Measurements from ENCODE around the gene COPE.
"Not testable (repeated sequence)": the region's sequence is repeated elsewhere in the genome, so short reads cannot be mapped to it uniquely, and the experiment has no call there.

Gene COPE

GRCh38 chr19:18955042-18955441 is 35.9 kb upstream of the COPE start:
- DNase-seq (ENCODE audit: low read depth) = no peak
- TF ChIP-seq CTCF (IDR thresholded peaks at IDR 0.05; ENCODE audit: control insufficient read depth, extremely low read depth, insufficient read depth) = no peak
- no peak overlapping the region for H3K4me3 ChIP-seq (ENCODE audit: low read depth, low read length)

GRCh38 chr19:18954094-18954493 is 34.9 kb upstream of the COPE start:
- no peak overlapping the region for H3K4me3 ChIP-seq (ENCODE audit: low read depth, low read length)
- no peak for DNase-seq (ENCODE audit: low read depth)
- TF ChIP-seq CTCF (IDR thresholded peaks at IDR 0.05; ENCODE audit: control insufficient read depth, extremely low read depth, insufficient read depth) = no peak

- not testable (repeated sequence) for H3K4me3 ChIP-seq (ENCODE audit: low read depth, low read length); DNase-seq (ENCODE audit: low read depth)
These were observed 33.3 kb upstream of the COPE start for GRCh38 chr19:18952364-18953003.

- no peak for DNase-seq (ENCODE audit: low read depth)
- TF ChIP-seq CTCF (IDR thresholded peaks at IDR 0.05; ENCODE audit: control insufficient read depth, extremely low read depth, insufficient read depth) = no peak
These were observed 32.6 kb upstream of the COPE start for GRCh38 chr19:18951721-18952281.

GRCh38 chr19:18949858-18950257 is 30.7 kb upstream of the COPE start:
- no peak for TF ChIP-seq CTCF (IDR thresholded peaks at IDR 0.05; ENCODE audit: control insufficient read depth, extremely low read depth, insufficient read depth)
- H3K4me3 ChIP-seq (ENCODE audit: low read depth, low read length) = no peak overlapping the region
- no peak for DNase-seq (ENCODE audit: low read depth)

More at GRCh38 chr19:18951721-18952281, 32.6 kb upstream of the COPE start:
- H3K4me3 ChIP-seq (ENCODE audit: low read depth, low read length) = no peak overlapping the region

GRCh38 chr19:18948976-18949356 is 29.8 kb upstream of the COPE start:
- no peak for TF ChIP-seq CTCF (IDR thresholded peaks at IDR 0.05; ENCODE audit: control insufficient read depth, extremely low read depth, insufficient read depth)
- DNase-seq (ENCODE audit: low read depth) = no peak
- no peak overlapping the region for H3K4me3 ChIP-seq (ENCODE audit: low read depth, low read length)

GRCh38 chr19:18948075-18948975 is 29.1 kb upstream of the COPE start:
- no peak for DNase-seq (ENCODE audit: low read depth)
- H3K4me3 ChIP-seq (ENCODE audit: low read depth, low read length) = no peak overlapping the region
- no peak for TF ChIP-seq CTCF (IDR thresholded peaks at IDR 0.05; ENCODE audit: control insufficient read depth, extremely low read depth, insufficient read depth)

Measured in LNCaP clone FGC (cell line).